Measurements from ENCODE around the gene VSTM5. TPM values are rescaled to one million over a fixed set of nuclear protein-coding genes. Genes with fewer than 3 reads are reported as not detected.

The VSTM5 gene
- total RNA-seq, 1 experiment from 2014 or later, result not detected

DNA sequence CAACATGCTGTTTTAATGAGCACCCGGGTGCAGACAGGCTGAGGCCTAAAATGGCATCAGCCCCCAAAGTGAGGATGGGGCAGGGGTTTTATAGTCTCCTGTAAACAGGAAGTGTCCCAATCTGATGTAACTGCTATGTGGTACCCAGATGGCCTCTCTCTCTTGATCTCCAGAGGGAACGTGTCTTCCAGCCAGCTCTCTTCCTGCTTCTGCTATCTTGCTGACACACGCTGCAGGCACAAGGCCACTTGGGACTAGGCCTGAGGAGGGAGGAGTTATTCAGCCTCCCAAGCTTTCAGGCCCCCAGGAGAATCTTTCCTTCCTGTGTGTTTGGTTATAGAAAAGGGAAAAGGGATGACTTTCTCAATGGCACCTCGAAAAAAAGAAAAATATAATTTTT lies 11.4 kb upstream of the VSTM5 start:
- CTCF ChIA-PET, result no interaction called here
- TF ChIP-seq EZH2phosphoT487 (IDR thresholded peaks at IDR 0.05; ENCODE audit: borderline replicate concordance) (no peak), JUND (IDR thresholded peaks at IDR 0.05) (no peak), RAD21 (IDR thresholded peaks at IDR 0.05; ENCODE audit: low read depth) (no peak), REST (IDR thresholded peaks at IDR 0.05; ENCODE audit: low read depth) (no peak), POLR2A (IDR thresholded peaks at IDR 0.05; ENCODE audit: borderline replicate concordance, extremely low read depth, insufficient read depth, insufficient read length) (no peak)
- H3K4me3 ChIP-seq (replicated peaks in 1 of 2; ENCODE audit: low read depth in 1 of 2, low read length in 2 of 2), result no peak overlapping the region
- no peak for ATAC-seq
- no peak for DNase-seq (ENCODE audit: low read depth, low spot score)
- H3K9ac ChIP-seq (ENCODE audit: low read length), result no peak overlapping the region
- POLR2A ChIA-PET, result no interaction called here
- no peaks in the 10 kb centered on the region for H3K79me2 ChIP-seq (ENCODE audit: insufficient read depth, low read length)
- H3K27ac ChIP-seq (ENCODE audit: low read depth, low read length), result no peak overlapping the region
- intact Hi-C loops (cut with micrococcal nuclease), result no loop called here
- no TSS peak for BruUV-seq (replicated peaks)
- H4K20me1 ChIP-seq (ENCODE audit: insufficient read depth), result no peaks in the 10 kb centered on the region
- RAD21 ChIA-PET (ENCODE audit: low non-redundant PET in 1 of 2, low total read pairs in 2 of 2, uncharacterized antibody in 2 of 2, unreplicated experiment in 2 of 2), result no interaction called here
- H3K4me2 ChIP-seq (ENCODE audit: low read length), result no peak overlapping the region
- no peaks in the 10 kb centered on the region; the same call in 1 of the 2 replicates for H3K9me2 ChIP-seq (ENCODE audit: insufficient read depth)
- H3K9me3 ChIP-seq (ENCODE audit: control insufficient read depth in 1 of 2, insufficient read depth in 1 of 2, low read depth in 1 of 2, low read length in 2 of 2), result no peaks in the 10 kb centered on the region
- no peaks in the 10 kb centered on the region for H3K36me3 ChIP-seq (ENCODE audit: control insufficient read depth in 1 of 2, insufficient read depth in 2 of 2, low read length in 2 of 2)
- no peaks in the 10 kb centered on the region for H3K4me1 ChIP-seq (ENCODE audit: control insufficient read depth in 1 of 2, insufficient read depth in 2 of 2, low read length in 2 of 2)
- no peak overlapping the region for H2AFZ ChIP-seq (ENCODE audit: low read depth, low read length, poor library complexity, severe bottlenecking)
- H3K27me3 ChIP-seq (ENCODE audit: insufficient read depth, low read length), result no peaks in the 10 kb centered on the region

DNA sequence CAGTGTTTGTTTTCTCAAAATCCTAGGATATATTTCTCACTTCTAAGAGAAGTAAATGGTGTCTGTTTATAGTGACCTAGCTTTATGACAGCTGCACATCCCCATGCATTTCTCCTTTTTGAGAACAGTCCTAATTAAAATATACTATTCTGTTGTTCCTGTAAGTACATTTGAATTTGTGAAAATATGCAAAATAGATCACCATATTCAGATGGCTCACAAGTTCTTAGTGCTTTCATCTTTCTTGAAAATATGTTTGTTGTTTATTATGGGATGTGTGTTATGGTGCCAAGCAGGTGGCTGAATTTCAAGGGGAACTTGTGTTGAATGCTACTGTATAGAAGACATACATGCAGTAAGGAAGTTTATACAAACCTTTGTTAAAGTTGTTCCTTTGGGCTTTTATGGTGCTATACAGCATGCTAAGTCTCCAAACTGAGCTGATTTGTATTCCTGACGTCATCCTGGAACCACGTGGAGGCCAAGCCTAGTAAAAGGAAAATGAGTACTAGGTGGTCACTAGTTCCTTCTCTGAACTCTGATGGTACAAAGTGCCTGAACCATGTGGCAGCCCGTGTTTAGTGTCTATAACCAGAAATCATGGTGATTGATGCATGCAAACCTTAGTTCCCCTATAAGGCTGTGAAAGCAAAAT lies 7.8 kb upstream of the VSTM5 start:
- Histone ChIP-seq H3K9ac (ENCODE audit: low read length) (no peak overlapping the region), H3K9me2 (ENCODE audit: insufficient read depth) (no peaks in the 10 kb centered on the region; the same call in 1 of the 2 replicates), H3K27ac (ENCODE audit: low read depth, low read length) (no peak overlapping the region), H4K20me1 (ENCODE audit: insufficient read depth) (no peaks in the 10 kb centered on the region), H3K4me1 (ENCODE audit: control insufficient read depth in 1 of 2, insufficient read depth in 2 of 2, low read length in 2 of 2) (no peaks in the 10 kb centered on the region), H3K36me3 (ENCODE audit: control insufficient read depth in 1 of 2, insufficient read depth in 2 of 2, low read length in 2 of 2) (no peaks in the 10 kb centered on the region), H3K9me3 (ENCODE audit: control insufficient read depth in 1 of 2, insufficient read depth in 1 of 2, low read depth in 1 of 2, low read length in 2 of 2) (no peaks in the 10 kb centered on the region), H3K4me2 (ENCODE audit: low read length) (no peak overlapping the region), H3K4me3 (replicated peaks in 1 of 2; ENCODE audit: low read depth in 1 of 2, low read length in 2 of 2) (no peak overlapping the region), H3K79me2 (ENCODE audit: insufficient read depth, low read length) (no peaks in the 10 kb centered on the region), H2AFZ (ENCODE audit: low read depth, low read length, poor library complexity, severe bottlenecking) (no peak overlapping the region), H3K27me3 (ENCODE audit: insufficient read depth, low read length) (no peaks in the 10 kb centered on the region)
- DNase-seq (ENCODE audit: low read depth, low spot score), result no peak
- ChIA-PET POLR2A (no interaction called here), RAD21 (ENCODE audit: low non-redundant PET in 1 of 2, low total read pairs in 2 of 2, uncharacterized antibody in 2 of 2, unreplicated experiment in 2 of 2) (no interaction called here), CTCF (no interaction called here)
- intact Hi-C loops (cut with micrococcal nuclease), result no loop called here
- no TSS peak for BruUV-seq (replicated peaks)
- no peak for ATAC-seq
- TF ChIP-seq FOSL1 (IDR thresholded peaks at IDR 0.05; ENCODE audit: low read depth) (no peak), SP1 (IDR thresholded peaks at IDR 0.05; ENCODE audit: low read depth) (no peak), POLR2A (IDR thresholded peaks at IDR 0.05; ENCODE audit: borderline replicate concordance, extremely low read depth, insufficient read depth, insufficient read length) (no peak), CEBPB (IDR thresholded peaks at IDR 0.05; ENCODE audit: low read depth) (no peak), ZFX (IDR thresholded peaks at IDR 0.05) (no peak), SIN3A (IDR thresholded peaks at IDR 0.05; ENCODE audit: low read depth) (no peak), CBX3 (IDR thresholded peaks at IDR 0.05; ENCODE audit: low read depth) (no peak), POLR2AphosphoS5 (IDR thresholded peaks at IDR 0.05; ENCODE audit: low read depth, low read length) (no peak), EGR1 (IDR thresholded peaks at IDR 0.05; ENCODE audit: low read depth) (no peak), ELF1 (IDR thresholded peaks at IDR 0.05; ENCODE audit: borderline replicate concordance, low read depth) (no peak), EZH2phosphoT487 (IDR thresholded peaks at IDR 0.05; ENCODE audit: borderline replicate concordance) (no peak), EZH2 (IDR thresholded peaks at IDR 0.05) (no peak), ZNF274 (IDR thresholded peaks at IDR 0.05; ENCODE audit: low read depth, low read length) (no peak)
- TF ChIP-seq, protein P1, sequence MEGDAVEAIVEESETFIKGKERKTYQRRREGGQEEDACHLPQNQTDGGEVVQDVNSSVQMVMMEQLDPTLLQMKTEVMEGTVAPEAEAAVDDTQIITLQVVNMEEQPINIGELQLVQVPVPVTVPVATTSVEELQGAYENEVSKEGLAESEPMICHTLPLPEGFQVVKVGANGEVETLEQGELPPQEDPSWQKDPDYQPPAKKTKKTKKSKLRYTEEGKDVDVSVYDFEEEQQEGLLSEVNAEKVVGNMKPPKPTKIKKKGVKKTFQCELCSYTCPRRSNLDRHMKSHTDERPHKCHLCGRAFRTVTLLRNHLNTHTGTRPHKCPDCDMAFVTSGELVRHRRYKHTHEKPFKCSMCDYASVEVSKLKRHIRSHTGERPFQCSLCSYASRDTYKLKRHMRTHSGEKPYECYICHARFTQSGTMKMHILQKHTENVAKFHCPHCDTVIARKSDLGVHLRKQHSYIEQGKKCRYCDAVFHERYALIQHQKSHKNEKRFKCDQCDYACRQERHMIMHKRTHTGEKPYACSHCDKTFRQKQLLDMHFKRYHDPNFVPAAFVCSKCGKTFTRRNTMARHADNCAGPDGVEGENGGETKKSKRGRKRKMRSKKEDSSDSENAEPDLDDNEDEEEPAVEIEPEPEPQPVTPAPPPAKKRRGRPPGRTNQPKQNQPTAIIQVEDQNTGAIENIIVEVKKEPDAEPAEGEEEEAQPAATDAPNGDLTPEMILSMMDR (IDR thresholded peaks at IDR 0.05 in 2 of 3, conservative IDR thresholded peaks at IDR 0.05 in 1 of 3; ENCODE audit: borderline replicate concordance in 1 of 3, insufficient read depth in 1 of 3, low read depth in 2 of 3, low read length in 2 of 3), result no peak
- TF ChIP-seq, protein P2, sequence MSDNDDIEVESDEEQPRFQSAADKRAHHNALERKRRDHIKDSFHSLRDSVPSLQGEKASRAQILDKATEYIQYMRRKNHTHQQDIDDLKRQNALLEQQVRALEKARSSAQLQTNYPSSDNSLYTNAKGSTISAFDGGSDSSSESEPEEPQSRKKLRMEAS (IDR thresholded peaks at IDR 0.05), result no peak

All from HCT116 (cell line).